Activated CD4-positive, CD25-positive, alpha-beta regulatory T cell (primary cell): ENCODE measurements around the gene CLMP.
"Not testable (repeated sequence)": the region's sequence is repeated elsewhere in the genome, so short reads cannot be mapped to it uniquely, and the experiment has no call there.

Experiments used
- DNase-seq, 4 experiments: peaks; one replicate each; lab custom pipeline; 2025; lab: John Stamatoyannopoulos, UW

CLMP gene

DNA sequence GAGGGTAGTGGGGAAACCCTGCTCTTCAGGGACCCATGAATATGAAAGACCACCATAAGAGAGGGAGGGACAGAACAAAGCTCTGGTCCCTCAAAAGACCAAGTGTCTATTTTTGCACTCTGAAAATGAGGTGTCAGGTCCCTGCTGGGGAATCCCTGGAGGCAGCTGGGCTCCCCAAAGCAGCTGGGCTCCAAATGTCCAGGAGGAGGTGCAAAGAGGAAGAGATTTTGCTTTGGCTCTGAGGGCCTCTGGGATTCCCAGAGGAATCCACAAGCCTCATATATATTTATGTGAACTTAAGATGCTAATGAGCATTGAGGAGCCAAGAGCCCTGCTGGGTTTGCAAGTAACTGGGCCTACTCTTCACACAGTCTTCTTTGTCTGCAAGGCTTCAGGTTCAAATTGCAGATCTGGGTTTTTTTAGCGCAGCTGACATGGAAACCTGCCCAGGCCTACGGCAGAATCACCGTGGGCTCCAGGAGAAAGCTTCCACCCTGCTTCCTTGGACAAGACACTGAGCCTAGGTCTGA, 26.0 kb downstream of the CLMP start:
- no peak for DNase-seq

DNA sequence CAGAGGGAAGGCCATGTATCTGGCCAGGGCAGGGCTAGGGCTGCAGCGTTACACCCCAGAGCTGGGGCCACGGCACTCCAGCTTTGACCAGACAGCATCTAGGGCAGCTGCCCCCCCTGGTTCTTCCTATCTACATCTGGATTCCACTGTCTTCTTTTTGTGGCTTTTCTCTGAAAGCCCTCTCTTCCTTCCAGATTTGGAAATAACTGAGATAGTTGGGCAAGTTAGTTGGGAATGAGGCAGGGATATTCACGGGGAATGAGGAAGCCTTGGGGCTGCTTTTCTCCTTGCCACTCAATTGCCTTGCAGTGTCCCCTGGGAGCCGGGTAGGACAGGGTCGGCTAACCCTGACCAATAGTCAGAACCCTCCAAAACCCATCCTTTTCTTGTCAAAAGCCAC, 26.8 kb downstream of the CLMP start:
- DNase-seq, result no peak

GRCh38 chr11:123166071-123166559, 28.9 kb downstream of the CLMP start:
- DNase-seq, result no peak

DNA sequence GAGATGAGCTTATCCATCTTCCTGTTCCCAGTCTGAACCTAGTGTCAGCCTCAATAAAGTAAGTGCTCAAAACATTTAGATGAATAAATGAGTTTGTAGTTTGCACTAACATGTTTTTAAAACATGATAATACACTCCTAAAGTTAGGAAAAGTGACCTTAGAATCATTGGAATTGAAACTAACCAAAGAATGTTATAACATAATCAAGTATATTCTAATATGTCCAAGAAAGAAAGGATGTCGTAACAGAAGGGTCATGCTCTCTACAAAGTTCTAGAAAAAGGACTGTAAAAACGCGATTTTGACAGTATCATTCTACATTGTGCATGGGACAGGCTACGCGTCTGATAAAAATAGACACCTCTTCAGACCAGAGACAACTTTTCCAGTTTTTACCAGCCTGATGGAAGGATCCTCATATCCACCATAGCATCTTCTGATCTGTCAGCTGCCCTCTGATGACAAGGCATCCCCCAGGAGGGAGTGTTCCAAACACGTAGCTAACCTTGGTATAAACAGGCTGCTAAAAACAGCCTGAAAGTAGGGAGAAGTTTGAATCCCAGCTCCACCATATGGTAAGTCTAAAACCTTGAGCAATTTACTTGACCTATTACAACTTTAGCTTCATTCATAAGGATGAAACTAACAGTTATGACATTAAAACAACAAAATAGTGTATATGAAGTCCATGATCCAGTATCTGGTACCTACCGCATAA, 30.2 kb downstream of the CLMP start:
- DNase-seq, result no peak

DNA sequence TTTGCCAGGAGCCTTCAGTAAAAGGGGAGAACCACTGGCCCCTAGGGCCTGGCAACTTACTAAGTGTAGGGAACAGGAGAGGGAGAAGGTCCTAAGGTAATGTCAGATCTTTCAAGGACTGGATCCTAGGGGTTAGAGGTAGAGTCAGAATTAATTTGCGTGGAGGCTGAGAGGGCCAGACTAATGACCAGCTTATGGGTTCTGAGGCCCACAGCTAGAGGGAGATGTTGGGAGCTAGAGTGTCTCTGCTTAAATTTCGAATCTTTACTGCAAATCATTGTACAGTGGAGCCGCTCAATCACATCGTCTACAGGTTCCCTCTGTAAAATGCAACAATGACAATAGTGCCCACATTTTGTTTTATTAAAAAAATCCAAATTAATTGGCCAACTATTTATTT, 31.4 kb downstream of the CLMP start:
- no peak for DNase-seq

DNA sequence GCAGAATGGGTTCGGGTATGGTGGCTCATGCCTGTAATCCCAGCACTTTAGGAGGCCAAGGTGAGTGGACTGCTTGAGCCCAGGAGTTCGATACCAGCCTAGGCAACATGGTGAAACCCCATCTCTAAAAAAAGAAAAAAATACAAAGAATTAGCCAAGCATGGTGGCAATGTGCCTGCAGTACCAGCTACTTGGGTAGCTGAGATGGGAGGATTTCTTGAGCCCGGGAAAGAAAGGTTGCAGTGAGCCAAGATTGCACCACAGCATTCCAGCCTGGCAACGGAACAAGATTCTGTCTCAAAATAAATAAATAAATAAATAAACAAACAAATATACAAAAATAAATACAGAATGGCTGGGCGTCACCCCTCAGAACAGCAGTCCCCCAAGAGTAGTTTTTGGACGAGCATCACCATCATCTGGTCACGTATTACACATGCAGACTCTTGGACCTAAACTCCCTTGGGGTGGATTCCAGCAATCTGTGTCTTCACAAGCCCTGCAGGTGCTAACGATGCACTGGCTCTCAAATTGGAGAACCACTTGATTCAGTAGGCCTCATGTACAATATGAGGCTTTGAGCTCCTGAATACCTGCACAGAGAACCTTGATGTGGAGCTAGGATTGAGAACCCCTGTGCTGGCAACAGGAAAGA, 33.5 kb downstream of the CLMP start:
- no peak for DNase-seq

DNA sequence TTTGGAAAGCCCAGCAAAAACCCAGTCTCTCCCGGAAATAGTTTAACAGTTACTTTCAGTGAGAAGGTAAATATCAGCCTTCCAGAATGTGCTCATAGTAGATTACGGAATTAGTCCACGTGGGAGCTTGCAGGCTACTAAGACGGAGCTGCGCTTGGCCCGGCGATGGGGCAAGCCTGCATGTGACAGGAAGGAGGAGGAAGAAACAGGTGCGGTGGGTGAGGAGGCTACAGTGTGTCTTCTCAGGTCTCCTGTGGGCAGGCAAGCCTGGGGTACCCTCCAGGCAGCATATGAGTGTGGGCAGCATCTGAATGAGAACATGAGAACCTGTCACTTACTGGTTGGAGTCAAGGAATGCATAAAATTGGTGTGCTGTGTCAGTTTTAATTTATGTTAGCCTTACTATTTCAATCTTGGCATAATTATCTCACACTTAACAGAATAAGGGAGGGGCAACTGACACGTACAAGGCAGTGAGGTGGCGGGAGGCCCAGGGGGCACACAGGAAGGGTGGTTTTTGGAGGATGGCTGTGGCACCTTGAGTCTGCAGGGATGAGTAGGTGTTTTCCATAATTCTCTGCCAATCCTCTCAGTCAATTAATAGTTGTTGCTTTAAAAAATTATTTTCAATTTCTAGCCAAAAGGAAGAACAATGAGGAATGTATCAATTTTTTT, 35.7 kb downstream of the CLMP start:
- DNase-seq, result no peak

- no peak for DNase-seq
These were observed 36.7 kb downstream of the CLMP start for GRCh38 chr11:123158033-123159003.

DNA sequence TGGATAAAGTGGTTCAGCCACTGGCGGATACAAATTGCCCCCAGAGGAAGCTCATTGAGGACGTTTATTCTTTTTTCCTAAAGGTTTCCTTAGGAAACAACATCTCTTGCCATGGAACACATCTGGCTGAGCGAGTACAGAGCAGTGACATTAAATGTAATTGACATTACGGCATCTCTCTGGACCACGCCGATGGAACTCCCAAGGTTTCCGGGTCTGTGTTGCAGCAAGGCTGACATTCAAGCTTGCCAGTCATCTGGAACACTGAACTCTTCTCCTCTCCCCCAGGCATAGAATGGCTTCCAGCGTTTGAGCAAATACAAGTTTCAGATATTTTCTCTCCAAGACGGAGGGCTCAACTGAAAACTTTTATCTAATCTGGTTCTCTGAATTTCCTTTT, 42.1 kb downstream of the CLMP start:
- DNase-seq, result no peak

DNA sequence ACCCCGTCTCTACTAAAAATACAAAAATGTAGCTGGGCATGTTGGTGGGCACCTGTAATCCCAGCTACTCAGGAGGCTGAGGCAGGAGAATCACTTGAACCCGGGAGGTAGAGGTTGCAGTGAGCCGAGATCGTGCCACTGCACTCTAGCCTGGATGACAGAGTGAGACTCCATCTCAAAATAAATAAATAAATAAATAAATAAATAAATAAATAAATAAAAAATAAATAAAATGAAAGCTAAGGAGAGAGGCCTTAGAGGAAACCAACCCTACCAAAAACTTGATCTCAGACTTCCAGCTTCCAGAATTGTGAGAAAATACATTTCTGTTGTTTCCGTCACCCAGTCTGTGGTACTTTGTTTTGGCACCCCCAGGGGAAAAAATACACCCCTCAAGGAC, 42.7 kb downstream of the CLMP start:
- not testable (repeated sequence) for DNase-seq

- DNase-seq, result no peak
These were observed 43.3 kb downstream of the CLMP start for GRCh38 chr11:123151796-123152195.

DNA sequence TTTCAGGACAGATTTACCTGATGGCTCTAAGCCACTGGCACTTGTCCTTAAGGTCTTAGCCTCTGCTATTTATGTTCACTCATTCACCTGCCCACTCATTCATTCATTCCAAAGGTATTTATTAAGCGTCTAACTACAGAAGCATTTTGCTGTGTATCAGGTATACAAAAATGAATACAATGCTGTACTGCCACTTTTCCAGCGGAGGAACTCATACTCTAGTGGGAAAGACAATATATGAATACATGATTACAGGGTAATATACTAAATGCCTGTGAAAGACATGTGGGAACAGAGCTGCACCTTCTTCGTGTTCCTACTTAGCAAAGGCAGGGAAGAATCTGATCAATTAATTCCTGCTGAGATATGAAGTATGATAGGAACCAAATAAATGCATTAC, 43.7 kb downstream of the CLMP start:
- no peak for DNase-seq

GRCh38 chr11:123150882-123151281, 44.2 kb downstream of the CLMP start:
- DNase-seq, result no peak

- no peak for DNase-seq
These were observed 46.1 kb downstream of the CLMP start for GRCh38 chr11:123148965-123149364.

GRCh38 chr11:123145661-123146060, 49.4 kb downstream of the CLMP start:
- no peak for DNase-seq

- DNase-seq, result no peak
These were observed 49.8 kb downstream of the CLMP start for GRCh38 chr11:123145220-123145619.

GRCh38 chr11:123144707-123145106, 50.3 kb downstream of the CLMP start:
- no peak for DNase-seq

DNA sequence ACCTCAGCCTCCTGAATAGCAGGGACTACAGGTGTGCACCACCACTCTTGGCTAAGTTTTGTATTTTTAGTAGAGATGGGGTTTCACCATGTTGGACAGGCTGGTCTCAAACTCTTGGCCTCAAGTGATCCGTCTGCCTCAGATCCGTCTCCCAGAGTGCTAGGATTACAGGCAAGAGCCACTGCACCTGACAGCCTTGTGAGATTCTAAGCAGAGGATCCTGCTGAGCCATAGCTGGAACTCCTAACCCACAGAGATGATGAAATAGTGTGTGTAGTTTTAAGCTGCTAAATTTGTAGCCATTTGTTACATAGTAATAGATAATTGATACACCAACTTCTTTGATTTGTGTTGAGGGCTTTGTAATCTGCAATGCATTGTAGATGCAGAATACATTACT, 51.1 kb downstream of the CLMP start:
- DNase-seq, result no peak

DNA sequence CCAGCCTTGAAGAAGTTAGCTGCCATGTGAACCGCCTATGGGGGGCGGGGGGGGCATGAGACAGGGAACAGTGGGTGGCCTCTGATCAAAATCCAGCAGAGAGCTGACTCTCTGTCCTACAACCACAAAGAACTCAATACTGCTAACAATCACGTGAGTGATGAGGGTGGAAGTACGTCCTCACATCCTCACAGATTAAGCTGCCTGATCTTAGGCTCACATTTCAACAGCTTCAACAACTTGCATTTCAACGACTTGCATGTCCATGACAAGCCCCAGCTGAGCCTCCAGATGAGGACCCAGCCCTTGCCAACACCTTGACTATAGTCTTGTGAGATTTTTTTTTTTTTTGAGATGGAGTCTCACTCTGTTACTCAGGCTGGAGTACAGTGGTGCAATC, 51.6 kb downstream of the CLMP start:
- DNase-seq, result no peak

DNA sequence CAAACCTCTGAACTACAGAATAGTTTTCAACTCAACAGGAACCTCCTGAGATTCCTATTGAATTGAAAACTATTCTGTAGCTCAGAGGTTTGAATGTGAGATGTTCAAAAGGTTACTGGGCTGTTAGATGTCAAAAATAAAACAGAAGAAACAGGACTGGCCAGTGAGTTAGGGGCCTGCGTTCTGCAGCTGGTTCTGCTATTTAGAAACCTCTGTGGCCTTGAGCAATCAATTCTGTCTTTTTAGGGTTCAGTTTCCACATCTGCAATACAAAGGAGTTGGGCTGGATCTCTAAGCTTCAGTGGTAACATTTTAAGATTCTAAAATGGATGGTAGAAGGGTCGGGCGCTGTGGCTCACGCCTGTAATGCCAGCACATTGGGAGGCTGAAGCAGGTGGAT, 55.8 kb downstream of the CLMP start:
- DNase-seq, result no peak

- no peak for DNase-seq
These were observed 57.4 kb downstream of the CLMP start for GRCh38 chr11:123137431-123138224.
